B cell (primary cell): ENCODE data around the gene ANK3. TPM values are rescaled to one million over a fixed set of nuclear protein-coding genes. Genes with fewer than 3 reads are reported as not detected.

Source experiments
- ATAC-seq: fragments of 200-7000 bp; cut with Tn5 transposase; one replicate; pipeline ENCODE4 v1.10.0; 2021; ENCODE audit warnings: low read depth, mild to moderate bottlenecking, moderate number of reproducible peaks, moderate library complexity
- CTCF ChIA-PET: fragments of 350-600 bp; sonication (Branson Sonifier 250); formaldehyde crosslinking; loops from one replicate; lab custom pipeline; 2021; ENCODE audit warnings: antibody characterized with exemption, inconsistent platforms; lab: Charles Lee
- POLR2A ChIA-PET: fragments of 350-600 bp; sonication (Branson Sonifier 250); formaldehyde crosslinking; loops from one replicate; lab custom pipeline; 2021; ENCODE audit warnings: antibody characterized with exemption; lab: Charles Lee
- DNase-seq: peaks from one replicate; pipeline ENCODE4 v3.0.0; 2013
- H2AFZ ChIP-seq: 2 replicates; pipeline ENCODE4 v1.6.1; 2012; ENCODE audit warnings: mild to moderate bottlenecking, low read depth, low read length; ENCODE audit not compliant: insufficient read depth, poor library complexity, severe bottlenecking
- H3K27ac ChIP-seq, 2 donors: 1 replicate in 1 of 2; 2 replicates in 1 of 2; pipeline ENCODE4 v1.5.1; 2012 to 2013; ENCODE audit warnings: low read length in 2 of 2, mild to moderate bottlenecking in 2 of 2, moderate library complexity in 1 of 2
- H3K27me3 ChIP-seq, 4 experiments: fragments of 200-600 bp in 1 of 4; sonication (generic) in 1 of 4; replicated peaks in 1 of 4; 1 replicate in 2 of 4; 2 replicates in 2 of 4; pipeline versions ENCODE4 v1.6.1 to v1.7.0; 2013 to 2016; ENCODE audit warnings: low read length in 3 of 4, mild to moderate bottlenecking in 2 of 4, mixed read lengths in 1 of 4, moderate library complexity in 1 of 4; ENCODE audit not compliant: insufficient read depth in 4 of 4, control insufficient read depth in 3 of 4; ENCODE audit errors: control extremely low read depth in 1 of 4
- H3K36me3 ChIP-seq, 2 experiments: replicated peaks in 1 of 2; 1 replicate in 1 of 2; 2 replicates in 1 of 2; pipeline versions ENCODE4 v1.6.1 to v1.7.1; 2013; ENCODE audit warnings: low read length in 1 of 2; ENCODE audit not compliant: insufficient read depth in 2 of 2, control insufficient read depth in 1 of 2; ENCODE audit errors: control extremely low read depth in 1 of 2, extremely low read depth in 1 of 2
- H3K4me1 ChIP-seq, 2 donors: fragments of 200-600 bp in 1 of 2; sonication (generic) in 1 of 2; 1 replicate in 1 of 2; 2 replicates in 1 of 2; pipeline versions ENCODE4 v1.5.1 to v1.6.1; 2013 to 2017; ENCODE audit warnings: low read length in 2 of 2; ENCODE audit not compliant: control insufficient read depth in 2 of 2, insufficient read depth in 2 of 2
- H3K4me2 ChIP-seq: replicated peaks from 2 replicates; pipeline ENCODE3; 2012; ENCODE audit warnings: mild to moderate bottlenecking, low read depth, low read length; ENCODE audit not compliant: poor library complexity, severe bottlenecking
- H3K4me3 ChIP-seq, 5 experiments: fragments of 200-600 bp in 1 of 5; sonication (generic) in 1 of 5; 1 replicate in 3 of 5; 2 replicates in 2 of 5; pipeline versions ENCODE4 v1.5.1 to v1.7.0; 2011 to 2016; ENCODE audit warnings: low read length in 4 of 5, mild to moderate bottlenecking in 4 of 5, low read depth in 2 of 5, control low read depth in 1 of 5, moderate library complexity in 1 of 5; ENCODE audit not compliant: insufficient read depth in 1 of 5; ENCODE audit errors: control extremely low read depth in 1 of 5, extremely low read depth in 1 of 5
- H3K79me2 ChIP-seq: fragments of 200-600 bp; sonication (generic); one replicate; pipeline ENCODE4 v1.6.0; 2016; ENCODE audit warnings: low read length; ENCODE audit not compliant: control insufficient read depth, insufficient read depth
- H3K9ac ChIP-seq: fragments of 200-600 bp; sonication (generic); 2 replicates; pipeline ENCODE4 v1.6.1; 2017; ENCODE audit warnings: mild to moderate bottlenecking, low read length, moderate library complexity
- H3K9me3 ChIP-seq, 3 donors: one replicate each; pipeline versions ENCODE4 v1.6.1 to v1.7.1; 2013; ENCODE audit warnings: low read length in 2 of 3; ENCODE audit not compliant: control insufficient read depth in 2 of 3, insufficient read depth in 1 of 3; ENCODE audit errors: control extremely low read depth in 1 of 3
- H4K20me1 ChIP-seq: 2 replicates; pipeline ENCODE4 v1.6.0; 2012; ENCODE audit warnings: mild to moderate bottlenecking, low read length; ENCODE audit not compliant: insufficient read depth, control insufficient read depth, poor library complexity, severe bottlenecking
- H3K27ac Mint-ChIP-seq: one replicate; pipeline ENCODE4 v1.8.0; 2021; ENCODE audit warnings: mixed read lengths
- H3K27me3 Mint-ChIP-seq: one replicate; pipeline ENCODE4 v1.8.0; 2021; ENCODE audit warnings: mixed read lengths
- H3K4me1 Mint-ChIP-seq: one replicate; pipeline ENCODE4 v1.8.0; 2021; ENCODE audit warnings: mixed read lengths
- H3K4me3 Mint-ChIP-seq: one replicate; pipeline ENCODE4 v1.8.0; 2021; ENCODE audit warnings: mixed read lengths
- H3K9me3 Mint-ChIP-seq: one replicate; pipeline ENCODE4 v1.8.0; 2022; ENCODE audit warnings: mixed read lengths; ENCODE audit not compliant: insufficient read depth
- CTCF ChIP-seq: fragments of 200-600 bp; IDR thresholded peaks from one replicate; pipeline ENCODE4 v1.8.0; 2022; ENCODE audit warnings: antibody characterized with exemption, mild to moderate bottlenecking
- EZH2 ChIP-seq: IDR thresholded peaks from 2 replicates; pipeline ENCODE4 v1.6.1; 2012; ENCODE audit warnings: borderline replicate concordance, low read depth, mild to moderate bottlenecking, moderate library complexity, low read length; ENCODE audit not compliant: insufficient read depth, poor library complexity, severe bottlenecking
- WGBS: methylation state at CpG from one replicate; pipeline ENCODE4 v1.1.5; 2013; ENCODE audit warnings: missing lambda C conversion rate; ENCODE audit not compliant: insufficient coverage; 5-methylcytosine and 5-hydroxymethylcytosine counted together
- intact Hi-C: fragments of 100-400 bp; cut with micrococcal nuclease; formaldehyde crosslinking; loops from one replicate; pipeline ENCODE4 v1.10.0; 2022
- polyA plus RNA-seq: library from polyadenylated mRNA; depleted of rRNA; stranded (reverse); fragments of >200 nt; gene quantifications from 2 replicates; pipeline ENCODE4 v1.2.3, GENCODE V29; 2012
- total RNA-seq, 2 donors: library from RNA; stranded (reverse); fragments of 120-200 nt in 1 of 2; gene quantifications; 1 replicate in 1 of 2; 2 replicates in 1 of 2; pipeline versions ENCODE4 v1.2.3 to v1.2.4, GENCODE V29; 2013 to 2022

ANK3 gene
- total and polyA plus RNA-seq, 2 donors (not counting 1 experiment from before 2014, with no cell fraction given), result 4.9 to 21.6 TPM

GRCh38 chr10:60400366-60400765, 10.7 kb upstream of the ANK3 start:
- no peak overlapping the region for H3K4me3 Mint-ChIP-seq
- Histone ChIP-seq H3K27ac (no peak overlapping the region), H2AFZ (no peak overlapping the region), H3K4me1 (no peaks in the 10 kb centered on the region), H4K20me1 (no peaks in the 10 kb centered on the region), H3K36me3 (no peaks in the 10 kb centered on the region), H3K4me2 (no peak overlapping the region), H3K4me3 (no peak overlapping the region), H3K9ac (no peak overlapping the region), H3K27me3 (no peaks in the 10 kb centered on the region), H3K79me2 (no peaks in the 10 kb centered on the region), H3K9me3 (no peaks in the 10 kb centered on the region)
- CTCF ChIA-PET, result no interaction called here
- H3K27ac Mint-ChIP-seq, result no peak overlapping the region
- DNase-seq, result no peak
- TF ChIP-seq CTCF (no peak), EZH2 (no peak)
- no peak for ATAC-seq
- H3K27me3 Mint-ChIP-seq, result no peaks in the 10 kb centered on the region
- POLR2A ChIA-PET, result no interaction called here
- no peaks in the 10 kb centered on the region for H3K9me3 Mint-ChIP-seq
- intact Hi-C loops, result no loop called here
- H3K4me1 Mint-ChIP-seq, result peaks cover 2% of the 10 kb centered on the region

- H3K4me1 ChIP-seq, result peaks cover 4% of the 10 kb centered on the region in 2 donors
- 100% methylated on average over 4 of the region's 8 CpGs for WGBS
- no peaks in the 10 kb centered on the region for H4K20me1 ChIP-seq
- TF ChIP-seq CTCF, result no peak
- TF ChIP-seq EZH2, result no peak
- H2AFZ ChIP-seq, result no peak overlapping the region
- H3K9me3 ChIP-seq, result no peaks in the 10 kb centered on the region
- H3K27ac Mint-ChIP-seq, result no peak overlapping the region
- H3K4me3 Mint-ChIP-seq, result no peak overlapping the region
- H3K27me3 ChIP-seq, result no peaks in the 10 kb centered on the region
- no peaks in the 10 kb centered on the region for H3K9me3 Mint-ChIP-seq
- CTCF ChIA-PET, result no interaction called here
- H3K4me1 Mint-ChIP-seq, result peaks cover 6% of the 10 kb centered on the region
- no peaks in the 10 kb centered on the region for H3K27me3 Mint-ChIP-seq
- DNase-seq (no peak), ATAC-seq (no peak)
- H3K4me2 ChIP-seq, result no peak overlapping the region
- POLR2A ChIA-PET, result no interaction called here
- no peak overlapping the region for H3K4me3 ChIP-seq
- no peak overlapping the region for H3K9ac ChIP-seq
- no peaks in the 10 kb centered on the region for H3K79me2 ChIP-seq
- no peak overlapping the region for H3K27ac ChIP-seq
- H3K36me3 ChIP-seq, result no peaks in the 10 kb centered on the region
- intact Hi-C loops, result no loop called here
These were observed 9.7 kb upstream of the ANK3 start for GRCh38 chr10:60399328-60399727.
